ENCODE data around the gene NFIX.

NFIX gene

GRCh38 chr19:13134626-13135025 is 139.4 kb downstream of the NFIX start:
- no peak for DNase-seq

GRCh38 chr19:13135068-13136062 is 140.1 kb downstream of the NFIX start:
- no peak for DNase-seq

DNA sequence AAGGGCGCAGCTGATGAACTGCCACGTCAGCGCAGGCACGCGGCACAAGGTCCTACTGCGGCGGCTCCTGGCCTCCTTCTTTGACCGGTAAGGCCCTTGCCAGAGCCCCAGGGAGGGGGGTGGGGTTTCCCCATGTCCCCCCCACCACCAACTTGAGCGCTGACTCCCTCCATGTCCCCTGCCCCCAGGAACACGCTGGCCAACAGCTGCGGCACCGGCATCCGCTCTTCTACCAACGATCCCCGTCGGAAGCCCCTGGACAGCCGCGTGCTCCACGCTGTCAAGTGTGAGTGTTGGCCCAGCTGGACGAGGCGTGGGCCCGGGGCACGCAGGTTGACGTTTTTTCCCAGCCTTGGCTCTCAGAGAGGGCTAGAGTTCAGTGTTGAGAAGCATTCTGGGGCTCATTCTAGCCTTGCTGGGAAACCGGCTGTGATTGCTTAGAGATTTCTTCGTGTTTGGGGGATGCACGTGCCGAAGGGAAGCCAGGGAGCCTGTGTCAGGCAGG is 142.1 kb downstream of the NFIX start:
- DNase-seq = no peak

DNA sequence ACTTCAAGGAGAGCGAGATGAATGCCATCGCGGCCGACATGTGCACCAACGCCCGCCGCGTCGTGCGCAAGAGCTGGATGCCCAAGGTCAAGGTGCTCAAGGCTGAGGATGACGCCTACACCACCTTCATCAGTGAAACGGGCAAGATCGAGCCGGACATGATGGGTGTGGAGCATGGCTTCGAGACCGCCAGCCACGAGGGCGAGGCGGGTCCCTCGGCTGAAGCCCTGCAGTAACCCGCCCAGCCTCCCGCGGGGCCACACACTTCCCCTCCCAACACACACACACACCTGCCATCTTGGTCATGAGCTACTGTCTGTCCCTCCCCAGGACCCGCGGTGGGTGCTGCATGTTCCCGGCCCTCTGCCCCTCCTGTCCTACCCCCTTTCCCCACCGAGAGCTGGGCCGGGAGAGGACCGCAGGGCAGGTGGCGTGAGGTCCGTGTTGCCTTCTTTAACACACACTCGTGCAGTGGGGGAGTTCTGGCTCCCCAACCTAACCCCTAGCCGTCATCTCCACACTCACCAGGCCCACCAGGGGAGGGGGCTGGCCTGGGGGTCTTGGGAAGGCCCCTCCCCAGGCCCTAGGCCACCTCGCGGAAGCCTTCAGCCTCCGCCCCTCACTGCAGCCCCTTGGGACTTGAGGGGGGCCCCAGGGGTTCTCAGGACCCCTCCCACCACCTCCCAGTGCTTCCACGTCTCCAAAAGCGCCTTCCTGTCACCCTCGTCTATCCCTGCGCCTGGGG is 143.1 kb downstream of the NFIX start:
- DNase-seq = no peak

DNA sequence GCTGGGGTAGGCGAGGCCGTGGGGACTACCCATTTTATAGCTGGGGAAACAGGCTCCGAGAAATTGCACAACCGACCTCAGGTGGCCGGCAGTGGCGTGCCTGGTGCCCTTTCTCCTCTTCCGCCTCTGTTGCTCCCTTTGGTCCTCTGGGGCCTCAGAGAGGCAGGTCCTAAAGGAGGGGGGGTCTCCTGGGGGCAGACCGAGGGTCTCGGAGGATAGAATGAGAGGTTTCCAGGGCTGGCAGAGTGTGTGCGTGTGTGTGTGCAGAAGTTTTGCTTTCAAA is 143.6 kb downstream of the NFIX start:
- DNase-seq = no peak

DNA sequence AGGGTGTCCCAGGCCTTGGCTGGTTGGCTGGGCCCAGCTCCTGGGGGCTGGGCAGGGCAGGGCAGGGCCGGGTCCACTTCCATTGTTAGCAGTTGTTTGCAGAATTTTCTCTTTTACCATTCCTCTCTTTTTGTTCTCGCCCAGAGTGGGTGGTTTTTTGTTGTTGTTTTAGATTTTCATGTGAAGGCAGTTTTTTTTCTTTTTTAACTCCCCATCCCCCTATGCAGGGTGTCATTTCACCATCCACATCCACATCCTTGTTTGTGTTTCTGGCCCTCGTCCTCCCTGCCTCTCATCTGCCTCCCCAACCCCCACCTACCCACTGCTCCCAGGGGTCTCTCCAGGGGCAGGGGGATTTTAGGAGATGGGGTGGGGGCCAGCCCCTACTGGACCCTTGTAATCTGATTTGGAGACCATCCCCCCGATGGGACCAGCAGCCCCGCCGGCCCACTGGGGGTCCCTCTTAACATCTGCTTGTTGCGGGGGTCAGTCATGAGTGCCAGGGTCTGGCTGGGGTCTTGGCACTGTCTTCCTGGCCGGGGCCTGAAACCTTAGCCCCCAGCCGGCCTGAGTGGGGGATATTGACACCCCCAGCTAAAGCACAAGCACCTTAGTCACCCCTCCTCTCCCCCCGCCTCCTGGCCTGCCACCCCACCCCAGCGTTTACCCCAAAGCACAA is 144.5 kb downstream of the NFIX start:
- no peak for DNase-seq

DNA sequence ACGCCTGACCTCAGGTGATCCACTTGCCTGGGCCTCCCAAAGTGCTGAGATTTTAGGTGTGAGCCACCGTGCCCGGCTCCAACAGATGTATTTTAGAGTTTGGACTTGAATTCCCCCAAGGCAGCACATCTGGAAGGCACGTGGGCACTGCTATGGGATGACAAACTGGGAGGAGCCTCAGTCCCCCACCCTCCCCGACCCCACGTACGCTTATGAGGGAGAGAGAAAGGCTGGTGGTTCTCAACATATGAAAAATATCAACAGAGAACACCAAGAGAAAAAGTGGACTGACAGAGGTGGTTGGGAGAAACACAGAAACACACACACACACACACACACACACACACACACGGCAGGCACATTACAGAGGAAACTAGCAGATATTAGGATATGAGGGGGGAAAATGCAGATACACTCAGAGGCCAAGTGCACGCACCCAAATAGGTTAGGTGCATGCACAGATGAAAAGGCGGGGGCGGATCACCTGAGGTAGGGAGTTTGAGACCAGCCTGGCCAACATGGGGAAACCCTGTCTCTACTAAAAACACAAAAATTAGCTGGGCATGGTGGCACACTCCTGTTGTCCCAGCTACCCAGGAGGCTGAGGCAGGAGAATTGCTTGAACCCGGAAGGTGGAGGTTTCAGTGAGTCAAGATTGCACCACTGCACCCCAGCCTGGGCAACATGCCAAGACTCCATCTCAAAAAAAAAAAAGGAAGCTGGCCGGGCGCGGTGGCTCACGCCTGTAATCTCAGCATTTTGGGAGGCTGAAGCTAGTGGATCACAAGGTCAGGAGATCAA is 151.7 kb downstream of the NFIX start:
- DNase-seq = no peak
